ENCODE results near the gene ARHGAP6.

ARHGAP6 gene

DNA sequence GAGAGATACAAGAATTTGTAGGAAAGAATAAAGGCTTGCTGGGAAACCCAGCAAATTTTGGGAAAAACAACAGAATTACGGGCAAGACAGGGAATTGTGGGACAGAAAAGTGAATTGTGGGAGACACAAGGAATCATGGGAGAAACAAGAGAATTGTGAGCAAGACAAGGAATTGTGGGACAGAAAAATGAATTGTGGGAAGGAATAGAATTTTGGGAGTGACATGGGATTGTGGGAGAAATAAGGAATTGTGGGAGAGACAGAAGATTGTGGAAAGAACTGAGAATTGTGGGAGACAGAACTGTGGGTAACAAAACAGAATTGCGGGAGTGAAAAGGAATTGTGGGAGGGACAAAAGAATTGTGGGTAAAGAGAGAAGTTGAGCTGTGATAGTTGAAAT is 555.8 kb downstream of the ARHGAP6 start:
- TF ChIP-seq, protein P1, sequence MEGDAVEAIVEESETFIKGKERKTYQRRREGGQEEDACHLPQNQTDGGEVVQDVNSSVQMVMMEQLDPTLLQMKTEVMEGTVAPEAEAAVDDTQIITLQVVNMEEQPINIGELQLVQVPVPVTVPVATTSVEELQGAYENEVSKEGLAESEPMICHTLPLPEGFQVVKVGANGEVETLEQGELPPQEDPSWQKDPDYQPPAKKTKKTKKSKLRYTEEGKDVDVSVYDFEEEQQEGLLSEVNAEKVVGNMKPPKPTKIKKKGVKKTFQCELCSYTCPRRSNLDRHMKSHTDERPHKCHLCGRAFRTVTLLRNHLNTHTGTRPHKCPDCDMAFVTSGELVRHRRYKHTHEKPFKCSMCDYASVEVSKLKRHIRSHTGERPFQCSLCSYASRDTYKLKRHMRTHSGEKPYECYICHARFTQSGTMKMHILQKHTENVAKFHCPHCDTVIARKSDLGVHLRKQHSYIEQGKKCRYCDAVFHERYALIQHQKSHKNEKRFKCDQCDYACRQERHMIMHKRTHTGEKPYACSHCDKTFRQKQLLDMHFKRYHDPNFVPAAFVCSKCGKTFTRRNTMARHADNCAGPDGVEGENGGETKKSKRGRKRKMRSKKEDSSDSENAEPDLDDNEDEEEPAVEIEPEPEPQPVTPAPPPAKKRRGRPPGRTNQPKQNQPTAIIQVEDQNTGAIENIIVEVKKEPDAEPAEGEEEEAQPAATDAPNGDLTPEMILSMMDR (IDR thresholded peaks at IDR 0.05), result no peak

DNA sequence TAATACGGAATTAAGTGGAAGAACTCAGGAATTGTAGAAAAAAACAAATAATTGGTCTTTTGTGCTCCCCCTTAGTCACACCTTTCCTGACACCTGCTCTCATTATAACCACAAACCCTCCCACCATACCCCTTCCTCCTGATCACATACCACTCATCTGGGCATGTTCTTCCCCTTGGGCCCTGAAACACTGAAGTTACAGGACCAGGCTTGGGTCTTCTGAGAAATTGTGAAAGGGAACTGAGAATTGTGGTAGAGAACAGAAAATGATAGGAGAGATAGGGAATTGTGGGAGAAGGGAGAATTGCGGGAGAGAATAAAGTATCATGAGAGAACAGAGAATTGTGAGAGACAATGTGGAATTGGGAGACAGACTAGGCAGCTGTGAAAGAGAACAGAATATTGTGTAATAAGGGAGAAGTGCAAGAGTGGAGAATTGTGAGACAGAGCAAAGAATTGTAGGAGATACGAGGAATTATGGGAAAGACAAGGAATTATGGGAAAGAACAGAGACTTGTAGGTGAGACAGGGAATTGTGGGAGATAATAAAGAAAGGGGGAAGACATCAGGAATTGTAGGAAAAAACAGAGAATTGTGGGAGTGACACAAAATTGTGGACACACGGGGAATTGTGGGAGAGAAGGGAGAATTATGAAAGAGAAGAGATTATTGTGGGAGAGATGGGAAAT is 557.3 kb downstream of the ARHGAP6 start:
- TF ChIP-seq, protein P1 (IDR thresholded peaks at IDR 0.05), result no peak

DNA sequence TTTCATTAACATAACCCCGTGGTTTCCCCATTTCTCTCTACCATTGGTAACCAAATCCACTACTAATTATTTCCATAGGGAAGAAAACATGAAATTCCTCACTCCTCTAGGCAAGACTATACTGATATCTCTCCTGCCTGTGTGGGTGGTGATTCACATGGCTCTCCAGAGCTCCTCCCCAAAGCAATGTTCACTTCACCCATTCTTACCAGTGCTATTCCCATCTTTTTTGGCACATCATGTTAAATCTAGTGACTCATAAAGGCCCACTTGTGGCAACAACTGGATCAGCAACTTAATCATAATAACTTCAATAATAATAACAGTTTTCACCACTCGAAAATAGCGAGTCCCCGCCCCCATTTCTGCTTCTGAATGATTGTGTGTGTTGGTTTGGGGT is 560.6 kb downstream of the ARHGAP6 start:
- TF ChIP-seq, protein P1 (IDR thresholded peaks at IDR 0.05), result no peak

DNA sequence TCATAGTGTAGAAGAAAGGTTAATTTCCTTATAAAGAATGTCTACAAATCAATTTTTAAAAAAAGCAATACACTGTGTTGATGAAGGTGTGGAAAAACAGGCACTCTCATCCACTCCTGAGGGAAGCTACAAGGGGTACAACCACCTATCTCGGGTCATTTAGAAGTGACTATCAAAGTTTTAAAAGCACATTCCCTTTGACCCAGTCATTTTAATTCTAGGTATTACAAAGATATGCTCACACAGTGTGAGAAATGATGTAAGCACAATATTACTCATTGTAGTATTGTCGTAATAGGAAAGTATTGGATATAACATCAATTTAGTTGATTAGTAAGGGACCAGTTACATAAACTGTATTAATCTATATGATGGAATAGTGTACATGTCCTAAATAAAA is 562.0 kb downstream of the ARHGAP6 start:
- TF ChIP-seq, protein P1 (IDR thresholded peaks at IDR 0.05), result no peak

DNA sequence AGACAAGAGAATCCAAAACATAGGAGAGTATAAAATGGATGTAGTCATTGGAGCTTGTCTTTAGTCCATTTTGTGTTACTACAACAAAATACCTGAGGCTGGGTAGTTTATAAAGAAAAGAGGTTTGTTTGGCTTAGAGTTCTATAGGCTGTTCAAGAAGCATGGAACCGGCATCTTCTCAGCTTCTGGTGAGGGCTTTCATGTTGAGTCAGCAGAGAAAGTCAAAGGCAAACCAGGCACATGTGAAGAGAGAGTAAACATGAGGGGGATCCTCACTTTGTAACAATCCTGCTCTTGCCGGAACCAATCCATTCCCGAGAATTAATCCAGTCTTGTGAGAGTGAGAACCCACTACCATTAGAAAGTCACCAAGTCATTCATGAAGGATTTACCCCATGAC is 562.7 kb downstream of the ARHGAP6 start:
- TF ChIP-seq, protein P1 (IDR thresholded peaks at IDR 0.05), result no peak

DNA sequence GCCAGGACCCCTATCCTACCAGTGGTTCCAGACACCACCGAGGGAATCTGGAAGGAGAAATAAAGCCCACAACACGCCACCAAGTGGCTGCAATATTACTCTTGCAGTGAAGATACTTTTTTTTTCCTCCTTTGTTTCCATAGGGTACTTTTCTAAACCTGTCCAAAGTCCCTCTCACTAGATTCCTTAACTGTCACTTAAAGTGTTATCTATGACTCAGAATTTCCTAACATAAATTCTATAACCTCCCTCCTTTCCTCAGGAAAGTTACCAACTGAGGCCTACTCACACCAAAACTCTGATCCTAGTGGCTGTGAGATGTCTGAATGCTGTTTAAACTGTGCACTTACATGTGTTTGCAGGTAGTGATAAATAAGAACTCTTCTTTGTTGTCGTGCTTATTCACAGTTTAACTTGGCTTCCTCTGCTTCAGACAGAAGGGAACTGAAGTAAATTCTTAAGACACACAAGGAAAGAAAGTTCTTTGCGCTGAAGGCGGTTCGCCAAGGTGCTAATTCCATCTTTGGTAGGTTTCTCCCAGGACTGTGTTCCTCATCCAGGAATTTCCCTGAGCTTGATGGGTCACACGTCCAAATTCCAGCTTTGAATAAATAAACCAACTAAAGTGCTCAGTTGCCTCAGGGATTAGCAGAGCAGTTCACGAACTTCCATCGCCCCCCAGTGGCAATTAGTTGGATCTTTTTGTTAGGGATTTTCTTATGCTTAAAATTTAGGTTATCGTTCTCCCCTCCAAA is 565.3 kb downstream of the ARHGAP6 start:
- TF ChIP-seq, protein P1 (IDR thresholded peaks at IDR 0.05), result peak; percentile 44

DNA sequence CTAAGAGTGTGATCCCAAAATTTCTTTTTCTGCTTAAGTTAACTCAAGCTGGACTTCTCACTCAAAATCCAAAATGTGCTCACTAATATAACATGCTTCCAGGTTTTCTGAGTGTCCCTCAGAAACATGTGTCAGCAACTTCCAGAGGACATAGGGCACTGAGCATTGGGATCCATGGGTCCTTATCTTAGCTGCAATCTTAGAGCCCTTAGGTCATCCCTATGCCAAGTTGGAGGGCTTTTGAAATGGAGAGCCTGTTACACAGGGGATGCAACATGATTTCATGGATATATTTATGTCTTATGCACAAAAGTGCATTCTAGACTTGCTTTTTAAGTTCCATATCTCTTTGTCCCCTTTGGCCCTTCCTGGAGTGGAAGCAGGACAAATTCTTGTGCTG is 566.3 kb downstream of the ARHGAP6 start:
- TF ChIP-seq, protein P1 (IDR thresholded peaks at IDR 0.05), result no peak
